Central memory CD8-positive, alpha-beta T cell (primary cell): ENCODE measurements around the gene VWA2.
"Not testable (repeated sequence)": the region's sequence is repeated elsewhere in the genome, so short reads cannot be mapped to it uniquely, and the experiment has no call there.

ENCODE experiments used
- ATAC-seq: fragments of 150-1000 bp; cut with Tn5 transposase; replicated peaks from 2 replicates; pipeline ENCODE4 v1.10.0; 2022; ENCODE audit warnings: mild to moderate bottlenecking, moderate FRiP score, moderate number of reproducible peaks; ENCODE audit not compliant: poor library complexity, severe bottlenecking; ENCODE audit errors: extremely low read depth
- DNase-seq, 2 donors: peaks; one replicate each; pipeline ENCODE4 v3.0.0; 2021; ENCODE audit warnings: low spot score in 2 of 2
- H3K27ac Mint-ChIP-seq: one replicate; pipeline ENCODE4 v1.8.0; 2022; ENCODE audit warnings: low read depth, mild to moderate bottlenecking, moderate library complexity, mixed read lengths
- H3K27me3 Mint-ChIP-seq: one replicate; pipeline ENCODE4 v1.8.0; 2022; ENCODE audit warnings: mixed read lengths
- H3K36me3 Mint-ChIP-seq: one replicate; pipeline ENCODE4 v1.8.0; 2022; ENCODE audit warnings: mild to moderate bottlenecking, moderate library complexity, mixed read lengths; ENCODE audit not compliant: insufficient read depth
- H3K4me1 Mint-ChIP-seq: one replicate; pipeline ENCODE4 v1.8.0; 2022; ENCODE audit warnings: mixed read lengths
- H3K4me3 Mint-ChIP-seq: one replicate; pipeline ENCODE4 v1.8.0; 2022; ENCODE audit warnings: mild to moderate bottlenecking, moderate library complexity, mixed read lengths
- H3K9me3 Mint-ChIP-seq: one replicate; pipeline ENCODE4 v1.8.0; 2022; ENCODE audit warnings: mixed read lengths

The VWA2 gene

GRCh38 chr10:114320249-114321116, 81.4 kb downstream of the VWA2 start:
- H3K36me3 Mint-ChIP-seq = no peaks in the 10 kb centered on the region
- no peak overlapping the region for H3K27ac Mint-ChIP-seq
- peaks cover 28% of the 10 kb centered on the region for H3K27me3 Mint-ChIP-seq
- H3K9me3 Mint-ChIP-seq = no peaks in the 10 kb centered on the region
- no peaks in the 10 kb centered on the region for H3K4me1 Mint-ChIP-seq
- H3K4me3 Mint-ChIP-seq = no peak overlapping the region
- ATAC-seq (no peak), DNase-seq (no peak)

- Mint-ChIP-seq H3K27ac (no peak overlapping the region), H3K9me3 (no peaks in the 10 kb centered on the region), H3K27me3 (peaks cover 15% of the 10 kb centered on the region), H3K4me3 (no peak overlapping the region), H3K36me3 (no peaks in the 10 kb centered on the region), H3K4me1 (no peaks in the 10 kb centered on the region)
- ATAC-seq = no peak
- DNase-seq = no peak
Observed at GRCh38 chr10:114322344-114322743, 83.3 kb downstream of the VWA2 start.

- Mint-ChIP-seq H3K4me3 (no peak overlapping the region), H3K9me3 (no peaks in the 10 kb centered on the region), H3K27me3 (peaks cover 15% of the 10 kb centered on the region), H3K4me1 (no peaks in the 10 kb centered on the region), H3K36me3 (no peaks in the 10 kb centered on the region), H3K27ac (no peak overlapping the region)
- ATAC-seq (no peak), DNase-seq (no peak)
Observed at GRCh38 chr10:114323023-114323422, 84.0 kb downstream of the VWA2 start.

- no peak for ATAC-seq
- no peaks in the 10 kb centered on the region for H3K9me3 Mint-ChIP-seq
- no peaks in the 10 kb centered on the region for H3K4me1 Mint-ChIP-seq
- no peak overlapping the region for H3K27ac Mint-ChIP-seq
- H3K4me3 Mint-ChIP-seq = no peak overlapping the region
- no peak for DNase-seq
- peaks cover 6% of the 10 kb centered on the region for H3K27me3 Mint-ChIP-seq
- no peaks in the 10 kb centered on the region for H3K36me3 Mint-ChIP-seq
Observed at GRCh38 chr10:114326795-114327194, 87.7 kb downstream of the VWA2 start.

GRCh38 chr10:114327537-114328440, 88.7 kb downstream of the VWA2 start:
- H3K27ac Mint-ChIP-seq = no peak overlapping the region
- H3K9me3 Mint-ChIP-seq = no peaks in the 10 kb centered on the region
- peaks cover 4% of the 10 kb centered on the region for H3K27me3 Mint-ChIP-seq
- H3K4me3 Mint-ChIP-seq = no peak overlapping the region
- no peaks in the 10 kb centered on the region for H3K4me1 Mint-ChIP-seq
- DNase-seq (no peak), ATAC-seq (no peak)
- H3K36me3 Mint-ChIP-seq = no peaks in the 10 kb centered on the region

- Mint-ChIP-seq H3K27me3 (no peaks in the 10 kb centered on the region), H3K4me3 (no peak overlapping the region), H3K9me3 (no peaks in the 10 kb centered on the region), H3K36me3 (no peaks in the 10 kb centered on the region), H3K4me1 (no peaks in the 10 kb centered on the region), H3K27ac (no peak overlapping the region)
- DNase-seq (no peak), ATAC-seq (no peak)
Observed at GRCh38 chr10:114328441-114328812, 89.4 kb downstream of the VWA2 start.

- no peak overlapping the region for H3K4me3 Mint-ChIP-seq
Observed at GRCh38 chr10:114328874-114329273, 89.8 kb downstream of the VWA2 start.

GRCh38 chr10:114329634-114330365, 90.7 kb downstream of the VWA2 start:
- Mint-ChIP-seq H3K4me3 (no peak overlapping the region), H3K4me1 (no peaks in the 10 kb centered on the region), H3K27me3 (no peaks in the 10 kb centered on the region), H3K27ac (no peak overlapping the region), H3K9me3 (no peaks in the 10 kb centered on the region), H3K36me3 (no peaks in the 10 kb centered on the region)
- DNase-seq (no peak), ATAC-seq (no peak)

More at GRCh38 chr10:114328874-114329273, 89.8 kb downstream of the VWA2 start:
- ATAC-seq = no peak
- Mint-ChIP-seq H3K4me1 (no peaks in the 10 kb centered on the region), H3K36me3 (no peaks in the 10 kb centered on the region), H3K9me3 (no peaks in the 10 kb centered on the region), H3K27ac (no peak overlapping the region), H3K27me3 (no peaks in the 10 kb centered on the region)
- DNase-seq = no peak

GRCh38 chr10:114332301-114333192, 93.5 kb downstream of the VWA2 start:
- Mint-ChIP-seq H3K36me3 (no peaks in the 10 kb centered on the region), H3K4me3 (no peak overlapping the region), H3K9me3 (no peaks in the 10 kb centered on the region), H3K27me3 (no peaks in the 10 kb centered on the region), H3K4me1 (no peaks in the 10 kb centered on the region), H3K27ac (no peak overlapping the region)
- ATAC-seq = no peak
- no peak for DNase-seq

- not testable (repeated sequence) for H3K9me3 Mint-ChIP-seq, H3K36me3 Mint-ChIP-seq, DNase-seq, H3K27me3 Mint-ChIP-seq, H3K4me3 Mint-ChIP-seq, H3K27ac Mint-ChIP-seq, ATAC-seq, H3K4me1 Mint-ChIP-seq
Observed at GRCh38 chr10:114333441-114333840, 94.4 kb downstream of the VWA2 start.

- Mint-ChIP-seq H3K27ac (no peak overlapping the region), H3K27me3 (no peaks in the 10 kb centered on the region), H3K9me3 (no peaks in the 10 kb centered on the region), H3K36me3 (no peaks in the 10 kb centered on the region), H3K4me3 (no peak overlapping the region), H3K4me1 (no peaks in the 10 kb centered on the region)
- no peak for DNase-seq
- no peak for ATAC-seq
Observed at GRCh38 chr10:114334301-114334700, 95.2 kb downstream of the VWA2 start.

- Mint-ChIP-seq H3K9me3 (no peaks in the 10 kb centered on the region), H3K4me3 (no peak overlapping the region), H3K36me3 (no peaks in the 10 kb centered on the region), H3K4me1 (no peaks in the 10 kb centered on the region), H3K27me3 (no peaks in the 10 kb centered on the region), H3K27ac (no peak overlapping the region)
- DNase-seq (no peak), ATAC-seq (no peak)
Observed at GRCh38 chr10:114335614-114336013, 96.6 kb downstream of the VWA2 start.
